HepG2 (cell line): ENCODE measurements around the gene MAPK12. TPM values are rescaled to one million over a fixed set of nuclear protein-coding genes. Genes with fewer than 3 reads are reported as not detected.
A peak's percentile ranks its signal among the peaks of the same experiment; 100 is the strongest.

Source experiments
- ASH2L ChIP-seq: fragments of 300-600, 200-600 bp; sonication (generic); IDR thresholded peaks from 2 replicates; pipeline ENCODE4 v1.7.0; 2017; ENCODE audit warnings: low read depth, mild to moderate bottlenecking, moderate library complexity, mixed read lengths, low read length; ENCODE audit not compliant: insufficient read length
- CCAR2 ChIP-seq: fragments of 200-400 bp; formaldehyde crosslinking; optimal IDR thresholded peaks from 2 replicates; pipeline ENCODE3; 2018; ENCODE audit warnings: low read depth, mild to moderate bottlenecking, low read length, moderate library complexity
- E2F2 ChIP-seq: sonication (generic); formaldehyde crosslinking; IDR thresholded peaks from 2 replicates; pipeline ENCODE4 v1.4.0; 2020; ENCODE audit warnings: missing genetic modification reagents, borderline replicate concordance
- GABPB1 ChIP-seq: IDR thresholded peaks from 2 replicates; pipeline ENCODE4 v1.6.1; 2016; ENCODE audit warnings: mild to moderate bottlenecking, missing genetic modification reagents, moderate library complexity, missing compliant biosample characterization
- HIVEP1 ChIP-seq: sonication (generic); formaldehyde crosslinking; IDR thresholded peaks from 2 replicates; pipeline ENCODE4 v1.4.0; 2020; ENCODE audit warnings: mild to moderate bottlenecking, missing genetic modification reagents
- HNF1B ChIP-seq: sonication (generic); formaldehyde crosslinking; IDR thresholded peaks from 2 replicates; pipeline ENCODE4 v1.5.1; 2020; ENCODE audit warnings: mild to moderate bottlenecking, moderate library complexity, missing genetic modification reagents
- MEIS1 ChIP-seq: sonication (generic); formaldehyde crosslinking; IDR thresholded peaks from 2 replicates; pipeline ENCODE4 v1.9.0; 2021; ENCODE audit warnings: mild to moderate bottlenecking, missing genetic modification reagents, moderate library complexity, borderline replicate concordance
- NR2F2 ChIP-seq: IDR thresholded peaks from 2 replicates; pipeline ENCODE4 v1.6.1; 2012; ENCODE audit warnings: low read depth, inconsistent platforms, borderline replicate concordance
- PAWR ChIP-seq: sonication (generic); formaldehyde crosslinking; IDR thresholded peaks from 2 replicates; pipeline ENCODE4 v1.4.0; 2020; ENCODE audit warnings: missing genetic modification reagents, mild to moderate bottlenecking, borderline replicate concordance
- PLRG1 ChIP-seq: fragments of 450-650 bp; conservative IDR thresholded peaks from 2 replicates; pipeline ENCODE4 v1.6.1; 2016
- POGZ ChIP-seq: sonication (generic); formaldehyde crosslinking; IDR thresholded peaks from 2 replicates; pipeline ENCODE4 v1.4.0; 2020; ENCODE audit warnings: mild to moderate bottlenecking, missing genetic modification reagents
- SALL1 ChIP-seq: sonication (generic); formaldehyde crosslinking; IDR thresholded peaks from 2 replicates; pipeline ENCODE4 v1.8.0; 2022; ENCODE audit warnings: mild to moderate bottlenecking, missing genetic modification reagents
- TFDP2 ChIP-seq: sonication (generic); formaldehyde crosslinking; IDR thresholded peaks from 2 replicates; pipeline ENCODE4 v1.4.0; 2020; ENCODE audit warnings: missing genetic modification reagents
- ZBTB2 ChIP-seq: sonication (generic); formaldehyde crosslinking; IDR thresholded peaks from 2 replicates; pipeline ENCODE4 v1.8.0; 2022; ENCODE audit warnings: low read depth, missing genetic modification reagents
- ZNF501 ChIP-seq: sonication (generic); formaldehyde crosslinking; IDR thresholded peaks from 2 replicates; pipeline ENCODE4 v1.5.1; 2020; ENCODE audit warnings: mild to moderate bottlenecking, moderate library complexity, missing genetic modification reagents
- ZNF546 ChIP-seq: sonication (generic); formaldehyde crosslinking; conservative IDR thresholded peaks from 2 replicates; pipeline ENCODE4 v1.8.1; 2023; ENCODE audit warnings: mild to moderate bottlenecking, missing genetic modification reagents
- ZNF672 ChIP-seq: sonication (generic); formaldehyde crosslinking; IDR thresholded peaks from 2 replicates; pipeline ENCODE4 v1.8.1; 2022; ENCODE audit warnings: missing genetic modification reagents
- ZNF691 ChIP-seq: sonication (generic); formaldehyde crosslinking; IDR thresholded peaks from 2 replicates; pipeline ENCODE4 v1.4.0; 2020; ENCODE audit warnings: missing genetic modification reagents, low read depth, mild to moderate bottlenecking, borderline replicate concordance
- ZNF775 ChIP-seq: sonication (generic); formaldehyde crosslinking; IDR thresholded peaks from 2 replicates; pipeline ENCODE4 v1.4.0; 2020; ENCODE audit warnings: missing genetic modification reagents, mild to moderate bottlenecking, moderate library complexity, borderline replicate concordance
- ZNF788 ChIP-seq: sonication (generic); formaldehyde crosslinking; IDR thresholded peaks from 2 replicates; pipeline ENCODE4 v1.5.0; 2020; ENCODE audit warnings: mild to moderate bottlenecking, missing genetic modification reagents, borderline replicate concordance
- ZSCAN25 ChIP-seq: sonication (generic); formaldehyde crosslinking; IDR thresholded peaks from 2 replicates; pipeline ENCODE4 v1.8.0; 2022; ENCODE audit warnings: mild to moderate bottlenecking, missing genetic modification reagents
- ZSCAN31 ChIP-seq: sonication (generic); formaldehyde crosslinking; IDR thresholded peaks from 2 replicates; pipeline ENCODE4 v1.5.0; 2020; ENCODE audit warnings: low read depth, mild to moderate bottlenecking, missing genetic modification reagents
- polyA plus RNA-seq, 8 experiments: library from polyadenylated mRNA; depleted of rRNA in 3 of 8; stranded (reverse) in 7 of 8; unstranded in 1 of 8; fragments of >200 nt; fragmentation: Illumina TruSeq in 4 of 8; extraction: Trizol in 4 of 8; gene quantifications; 2 replicates each; pipeline versions ENCODE4 v1.2.1 to v1.2.3, GENCODE V29; 2011 to 2016; ENCODE audit warnings: low read depth in 4 of 8, missing spikeins in 1 of 8, mixed read lengths in 1 of 8; ENCODE audit not compliant: insufficient read depth in 1 of 8
- total RNA-seq, 5 experiments: library from RNA; depleted of rRNA; stranded (reverse); fragments of >200 nt; fragmentation: Illumina TruSeq; extraction: Trizol; gene quantifications; 2 replicates each; pipeline ENCODE4 v1.2.3, GENCODE V29; 2016; ENCODE audit warnings: low read depth in 1 of 5

Gene MAPK12
- total and polyA plus RNA-seq, 2 of the 13 experiments (the other 11 are each of a cell fraction or from before 2014, with no cell fraction given) = 22.2 to 23.3 TPM

- TF ChIP-seq CCAR2 (no peak), PAWR (CRISPR knock-in tag) (no peak), NR2F2 (no peak), MEIS1 (CRISPR knock-in tag) (no peak), ZSCAN25 (CRISPR knock-in tag) (0 out of 2 replicates have a peak, but pooled peaks have one; percentile 24), ASH2L (no peak), TFDP2 (CRISPR knock-in tag) (peak; percentile 42; the same call in 1 of the 2 replicates), ZNF788 (no peak), ZBTB2 (0 out of 2 replicates have a peak, but pooled peaks have one; percentile 14), SALL1 (CRISPR knock-in tag) (peak; percentile 34; the same call in 1 of the 2 replicates), ZNF672 (CRISPR knock-in tag) (no peak), ZNF775 (CRISPR knock-in tag) (no peak), POGZ (CRISPR knock-in tag) (no peak), HIVEP1 (CRISPR knock-in tag) (peak; percentile 78), ZSCAN31 (no peak), HNF1B (CRISPR knock-in tag) (0 out of 2 replicates have a peak, but pooled peaks have one; percentile 33), GABPB1 (CRISPR knock-in tag) (peak; percentile 55; the same call in 1 of the 2 replicates), ZNF691 (CRISPR knock-in tag) (no peak), PLRG1 (no peak), ZNF501 (0 out of 2 replicates have a peak, but pooled peaks have one; percentile 21), ZNF546 (CRISPR knock-in tag) (0 out of 2 replicates have a peak, but pooled peaks have one; percentile 49), E2F2 (CRISPR knock-in tag) (no peak)
These were observed 475 bp downstream of the MAPK12 start (continued) for GRCh38 chr22:50260801-50261614.
